Endometrial microvascular endothelial cells (primary cell): ENCODE measurements around the gene TBC1D22A. TPM values are rescaled to one million over a fixed set of nuclear protein-coding genes. Genes with fewer than 3 reads are reported as not detected.

Experiments
- in situ Hi-C: cut with HindIII; loops from 2 replicates; pipeline ENCODE4 v1.10.0; 2017; ENCODE audit warnings: low sequenced_read_pairs, low pct_unique_long_range_greater_than_20kb; ENCODE audit errors: inconsistent ontology term
- total RNA-seq: library from RNA; depleted of rRNA; stranded (reverse); fragments of >200 nt; gene quantifications from one replicate; pipeline ENCODE4 v1.2.3, GENCODE V29; 2015; ENCODE audit errors: inconsistent ontology term

The TBC1D22A gene
- total RNA-seq, 1 donor from 2014 or later, result 20.0 TPM

DNA sequence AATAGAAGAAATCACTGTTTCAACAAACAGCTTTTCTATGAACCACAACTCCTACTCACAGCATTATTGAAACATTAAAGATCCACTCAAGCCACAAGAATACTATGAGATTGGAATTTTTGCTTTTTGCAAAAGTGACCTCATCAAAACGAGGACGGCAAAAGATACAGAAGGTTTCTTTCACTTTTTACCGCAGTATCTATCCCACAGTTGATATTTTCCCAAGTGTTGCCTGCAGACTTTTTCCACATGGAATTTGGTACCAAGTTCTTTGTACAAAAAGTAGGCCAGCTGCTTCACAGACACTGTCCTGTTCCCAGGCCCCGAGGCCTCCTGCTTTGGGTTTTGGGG lies 204.0 kb downstream of the TBC1D22A start:
- in situ Hi-C loops, result no loop called here

DNA sequence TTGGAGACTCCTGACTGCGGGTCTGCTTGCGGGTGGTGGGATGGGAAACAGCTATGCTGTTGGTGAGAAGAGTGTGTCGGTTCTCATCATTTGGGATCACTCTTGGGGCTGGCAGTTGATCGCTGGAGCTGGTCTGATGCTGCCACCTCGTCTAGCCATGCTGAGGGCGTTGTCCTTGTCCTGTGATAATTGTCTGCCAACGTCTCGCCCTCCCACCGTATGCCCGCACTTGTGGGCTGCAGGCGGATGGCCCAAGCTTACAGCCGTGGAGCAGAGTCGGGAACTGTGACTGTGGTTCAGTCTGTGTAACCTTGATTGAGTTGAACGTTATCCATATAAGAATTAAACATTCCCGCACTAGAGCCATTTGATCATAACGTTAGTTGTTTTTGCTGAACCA lies 204.4 kb downstream of the TBC1D22A start:
- in situ Hi-C loops, result no loop called here

DNA sequence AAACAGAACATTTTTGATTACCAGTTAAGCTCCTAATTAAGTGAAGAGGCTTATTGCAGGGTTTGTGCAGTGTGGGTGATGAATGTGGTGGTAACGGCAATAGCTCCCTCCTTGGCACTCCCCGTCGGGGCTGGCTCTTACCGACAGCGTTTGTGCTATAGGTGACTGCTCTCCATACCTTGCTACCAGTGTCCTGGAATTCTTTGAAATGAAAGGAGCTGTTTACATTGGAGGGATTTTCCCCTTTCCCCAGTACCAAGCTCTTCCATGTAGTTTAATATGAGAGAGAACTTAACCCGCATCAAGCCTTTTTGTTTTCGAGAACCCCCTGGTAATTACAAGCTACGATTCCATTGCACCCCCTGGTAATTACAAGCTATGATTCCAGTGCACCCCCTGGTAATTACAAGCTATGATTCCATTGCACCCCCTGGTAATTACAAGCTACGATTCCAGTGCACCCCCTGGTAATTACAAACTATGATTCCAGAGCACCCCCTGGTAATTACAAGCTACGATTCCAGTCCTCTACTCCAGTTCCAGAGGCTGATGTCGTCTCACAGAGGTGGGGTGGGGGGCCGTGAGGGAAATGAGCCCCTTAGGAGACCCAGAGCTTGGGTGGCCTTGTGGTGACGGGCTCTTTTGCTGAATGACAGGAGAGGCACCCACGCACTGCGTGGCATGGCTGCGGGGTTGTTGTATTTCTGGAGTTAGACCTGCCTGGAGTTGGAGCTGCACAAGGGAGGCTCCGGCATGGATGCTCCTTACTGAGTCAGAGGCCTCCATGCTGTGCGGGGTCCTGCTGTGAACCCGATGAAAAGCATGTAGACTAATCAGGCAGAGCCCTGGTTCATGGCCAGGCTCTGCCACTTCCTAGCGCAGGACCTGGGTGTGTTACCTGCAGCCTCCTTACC lies 205.3 kb downstream of the TBC1D22A start:
- in situ Hi-C loops, result no loop called here

DNA sequence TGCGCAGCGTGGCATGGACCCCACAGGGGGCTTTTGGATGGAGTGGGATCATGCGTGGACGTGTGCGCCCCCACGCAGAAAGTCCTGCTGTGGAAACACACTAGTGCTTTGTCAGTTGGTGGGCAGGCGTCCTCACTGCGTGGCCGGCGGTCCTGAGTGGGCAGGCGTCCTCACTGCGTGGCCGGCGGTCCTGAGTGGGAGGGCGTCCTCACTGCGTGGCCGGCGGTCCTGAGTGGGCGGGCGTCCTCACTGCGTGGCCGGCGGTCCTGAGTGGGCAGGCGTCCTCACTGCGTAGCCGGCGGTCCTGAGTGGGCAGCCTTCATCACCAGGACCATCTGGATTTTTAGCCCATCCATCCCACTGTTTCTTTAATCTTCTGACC lies 205.9 kb downstream of the TBC1D22A start:
- in situ Hi-C loops, result no loop called here

DNA sequence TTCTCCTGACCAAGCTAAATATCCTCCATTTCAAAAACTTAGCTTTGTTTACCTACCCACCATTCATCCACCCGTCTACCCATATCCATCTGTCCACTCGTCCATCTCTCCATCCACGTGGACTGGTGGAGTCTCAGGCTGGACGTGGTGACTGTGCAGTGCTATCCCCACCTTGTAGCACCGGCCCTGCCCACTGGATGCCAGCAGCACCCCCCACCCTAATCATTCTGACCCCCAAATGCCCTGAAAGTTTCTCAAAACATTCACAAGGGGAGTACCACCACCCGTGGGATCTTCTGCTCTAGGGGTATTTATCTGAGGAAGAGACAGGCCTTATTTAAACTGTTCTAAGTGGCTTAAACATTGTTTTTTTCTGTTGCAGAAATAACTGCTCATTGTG lies 206.4 kb downstream of the TBC1D22A start:
- in situ Hi-C loops, result no loop called here

DNA sequence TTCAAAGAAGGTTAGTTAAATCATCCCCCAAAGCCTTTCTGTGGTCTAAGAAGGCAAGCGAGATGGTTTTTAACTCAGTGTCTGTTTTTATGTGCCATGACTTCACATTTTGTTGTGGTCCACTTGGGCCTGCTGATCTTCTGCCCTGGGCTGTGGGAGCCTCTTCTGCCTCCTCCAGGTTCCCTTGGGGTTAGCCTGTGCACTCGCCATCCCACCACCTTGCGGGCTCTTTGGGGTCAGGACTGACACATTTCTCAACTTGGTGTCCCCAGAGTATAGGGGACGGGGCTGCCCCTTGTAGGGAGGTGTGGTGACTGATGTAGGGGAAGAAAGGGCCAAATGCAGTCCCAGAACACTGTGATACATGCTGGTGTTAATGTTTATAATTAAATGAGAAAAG lies 207.0 kb downstream of the TBC1D22A start:
- in situ Hi-C loops, result no loop called here

DNA sequence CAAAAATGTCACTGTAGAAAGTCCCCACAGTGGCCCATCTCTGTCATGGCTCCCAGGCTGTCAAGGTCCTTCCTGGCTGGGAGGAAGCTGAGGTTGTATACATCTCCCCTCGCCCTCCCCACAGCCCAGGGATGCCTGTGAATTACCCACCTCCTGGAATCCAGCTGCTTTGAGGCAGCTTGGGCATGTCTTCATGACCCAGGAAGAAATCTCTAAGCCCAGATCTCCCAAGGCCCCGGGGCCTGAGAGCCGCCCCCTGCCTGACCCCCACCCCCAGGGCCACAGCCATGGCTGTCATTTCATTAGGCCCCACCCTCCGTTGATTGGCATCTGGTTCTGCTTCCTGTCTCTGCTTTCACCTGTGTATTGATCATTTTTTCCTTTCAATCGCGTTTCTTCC lies 207.5 kb downstream of the TBC1D22A start:
- in situ Hi-C loops, result no loop called here

DNA sequence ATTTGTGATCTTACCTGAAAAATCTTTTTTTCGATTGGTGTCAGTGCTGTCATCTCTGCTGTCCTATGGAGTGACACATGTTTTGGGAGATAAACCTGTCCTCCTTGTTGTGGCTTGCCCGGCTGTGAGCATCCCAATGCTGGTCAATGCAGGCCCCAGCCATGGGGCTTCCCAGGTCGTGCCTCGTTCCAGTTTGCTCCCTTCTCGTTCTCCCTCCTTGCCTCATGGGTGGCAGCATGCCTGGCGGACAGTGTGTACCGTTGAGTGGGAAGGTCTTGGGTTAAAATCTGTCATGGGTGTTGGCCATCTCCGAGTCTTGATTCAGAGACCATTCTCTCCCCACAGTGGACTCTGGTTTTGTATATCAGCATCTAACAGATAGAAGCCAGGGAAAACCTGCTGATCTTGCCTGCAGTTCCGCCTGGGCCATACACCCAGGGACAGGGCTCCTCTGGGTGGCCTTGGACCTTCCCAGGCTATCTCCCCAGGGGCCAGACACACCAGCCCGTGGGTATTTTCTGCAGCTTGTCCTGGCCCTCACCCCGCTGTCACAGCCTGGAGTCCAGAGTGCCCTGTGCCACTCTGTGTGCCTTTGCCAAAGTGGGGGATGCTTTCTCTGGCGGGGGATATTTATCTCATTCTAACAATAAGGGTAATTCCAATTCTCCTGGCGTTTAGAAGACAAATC lies 208.1 kb downstream of the TBC1D22A start:
- in situ Hi-C loops, result no loop called here

DNA sequence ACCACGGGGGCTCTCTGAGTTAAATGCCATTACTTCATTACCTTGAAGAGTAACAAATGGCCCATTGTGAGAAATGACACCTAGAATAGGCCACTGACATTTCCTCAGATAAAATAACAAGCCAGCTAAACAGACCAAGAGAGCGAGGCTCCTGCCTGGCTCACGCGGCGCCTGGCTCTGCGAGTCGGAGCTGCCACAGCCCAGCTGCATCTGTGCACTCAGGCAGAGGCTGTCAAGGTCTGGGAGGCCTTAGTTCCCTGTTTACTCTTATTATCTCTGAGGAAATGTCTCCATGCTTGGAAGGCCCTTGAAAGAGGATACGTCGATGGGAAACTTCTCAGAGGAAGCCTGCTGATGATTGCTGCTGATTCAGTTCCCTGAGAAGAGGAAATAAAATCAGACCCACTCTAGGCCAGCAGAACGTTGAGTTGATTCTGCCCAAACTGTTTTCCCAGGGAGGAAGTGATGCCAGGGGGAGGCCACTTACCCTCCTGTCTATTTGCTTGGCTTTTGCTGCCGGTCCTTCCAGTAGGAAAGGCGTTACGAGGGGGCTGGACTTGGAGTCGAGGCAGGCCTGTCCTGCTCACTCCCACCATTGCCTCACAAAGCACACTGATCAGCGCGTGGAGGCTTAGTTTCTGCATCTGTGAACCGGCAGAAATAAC lies 208.8 kb downstream of the TBC1D22A start:
- in situ Hi-C loops, result no loop called here

DNA sequence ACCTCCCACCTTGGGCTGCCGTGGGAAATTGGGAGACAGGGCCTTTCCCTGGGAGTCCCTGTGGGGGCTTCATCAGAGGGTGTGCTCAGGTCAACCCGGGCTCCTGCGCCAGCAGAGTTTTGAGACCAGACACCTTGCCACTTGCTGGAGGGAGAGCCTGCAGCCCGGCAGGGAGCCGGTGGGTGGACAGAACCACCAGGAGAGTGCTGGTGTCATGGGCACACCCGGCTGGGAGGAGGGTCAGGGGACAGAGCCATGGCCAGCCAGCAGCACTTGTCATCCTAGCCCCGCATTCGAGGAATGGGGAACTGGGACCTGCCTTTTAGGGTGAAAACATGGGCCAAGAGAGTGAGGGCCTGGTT lies 209.3 kb downstream of the TBC1D22A start:
- in situ Hi-C loops, result no loop called here

DNA sequence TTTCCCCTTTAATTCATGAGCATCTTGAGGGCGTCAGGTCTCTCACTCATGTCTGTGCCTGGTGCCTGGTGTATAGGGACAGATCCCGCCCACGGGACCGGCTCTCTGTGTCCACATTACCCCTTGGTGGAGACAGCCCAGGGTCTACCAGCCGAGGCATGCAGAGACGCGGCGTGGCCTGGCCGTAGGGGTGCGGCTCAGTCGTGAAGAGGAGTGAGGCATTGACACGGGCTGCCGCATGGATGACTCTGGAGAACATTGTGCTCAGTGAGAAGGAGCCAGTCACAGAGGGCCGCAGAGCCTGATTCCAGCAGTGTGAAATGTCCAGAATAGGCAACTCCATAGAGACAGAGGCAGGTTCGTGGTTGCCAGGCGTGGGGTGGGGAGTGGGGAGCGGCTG lies 209.8 kb downstream of the TBC1D22A start:
- in situ Hi-C loops, result no loop called here

DNA sequence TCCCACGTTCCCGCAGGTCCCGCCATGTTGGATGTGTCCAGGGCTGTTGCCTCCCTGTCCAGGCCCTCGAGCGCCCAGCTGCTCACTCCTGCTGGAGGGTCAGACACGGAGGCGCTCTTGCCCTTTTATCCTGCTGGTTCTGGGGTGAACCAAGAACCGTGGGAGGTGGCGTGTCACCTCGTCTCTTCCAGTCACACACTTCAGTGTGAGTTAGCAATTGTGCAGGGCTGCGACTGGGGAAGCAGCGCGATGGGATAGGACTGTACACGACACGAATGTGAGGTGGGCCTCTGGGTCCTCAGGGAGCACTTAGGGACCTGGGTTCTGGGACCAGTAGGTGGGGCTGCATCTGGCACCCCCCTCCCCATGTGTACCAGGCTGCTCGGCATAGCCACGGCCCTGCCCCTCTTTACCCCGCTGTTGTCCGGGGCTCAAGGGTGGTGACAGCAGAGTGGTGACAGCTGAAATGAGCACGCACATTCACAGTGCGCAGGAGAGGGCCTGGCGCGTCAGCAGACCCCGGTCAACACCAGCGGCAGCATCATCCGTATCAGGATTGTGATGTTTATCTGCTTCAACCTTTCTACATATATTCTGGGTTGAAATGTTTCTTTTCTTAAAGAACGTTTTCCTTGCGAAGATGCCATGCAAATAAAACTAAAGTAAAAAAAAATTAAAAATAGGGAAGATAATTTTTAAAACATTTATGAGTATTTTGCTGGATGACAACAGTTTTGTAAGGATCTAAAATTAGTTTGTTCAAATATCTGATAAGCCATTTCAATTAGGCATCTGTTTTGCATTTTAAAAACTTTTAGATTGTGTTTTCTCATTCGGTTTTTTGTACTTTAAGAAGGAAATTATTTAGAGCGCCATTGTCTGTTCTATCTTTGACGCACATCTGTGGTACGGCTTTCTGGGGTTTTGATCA lies 210.7 kb downstream of the TBC1D22A start:
- in situ Hi-C loops, result no loop called here

DNA sequence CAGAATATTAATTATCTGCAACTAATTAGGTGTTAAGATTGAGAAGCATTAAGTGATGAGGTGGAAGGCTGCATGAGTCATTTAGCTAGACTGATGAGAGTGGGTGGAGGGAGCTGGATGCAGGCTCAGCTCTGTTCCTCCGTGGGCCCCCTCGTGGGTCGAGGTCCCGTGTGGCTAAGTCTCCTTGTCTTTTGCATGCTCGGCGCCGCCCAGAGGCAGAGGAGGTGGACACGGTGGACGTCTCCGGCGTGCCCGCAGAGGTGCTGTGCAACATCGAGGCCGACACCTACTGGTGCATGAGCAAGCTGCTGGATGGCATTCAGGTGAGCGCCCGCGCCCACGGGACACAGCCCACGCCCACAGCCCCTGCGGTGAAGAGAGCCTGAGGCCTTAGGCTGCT lies 211.6 kb downstream of the TBC1D22A start:
- in situ Hi-C loops, result no loop called here

DNA sequence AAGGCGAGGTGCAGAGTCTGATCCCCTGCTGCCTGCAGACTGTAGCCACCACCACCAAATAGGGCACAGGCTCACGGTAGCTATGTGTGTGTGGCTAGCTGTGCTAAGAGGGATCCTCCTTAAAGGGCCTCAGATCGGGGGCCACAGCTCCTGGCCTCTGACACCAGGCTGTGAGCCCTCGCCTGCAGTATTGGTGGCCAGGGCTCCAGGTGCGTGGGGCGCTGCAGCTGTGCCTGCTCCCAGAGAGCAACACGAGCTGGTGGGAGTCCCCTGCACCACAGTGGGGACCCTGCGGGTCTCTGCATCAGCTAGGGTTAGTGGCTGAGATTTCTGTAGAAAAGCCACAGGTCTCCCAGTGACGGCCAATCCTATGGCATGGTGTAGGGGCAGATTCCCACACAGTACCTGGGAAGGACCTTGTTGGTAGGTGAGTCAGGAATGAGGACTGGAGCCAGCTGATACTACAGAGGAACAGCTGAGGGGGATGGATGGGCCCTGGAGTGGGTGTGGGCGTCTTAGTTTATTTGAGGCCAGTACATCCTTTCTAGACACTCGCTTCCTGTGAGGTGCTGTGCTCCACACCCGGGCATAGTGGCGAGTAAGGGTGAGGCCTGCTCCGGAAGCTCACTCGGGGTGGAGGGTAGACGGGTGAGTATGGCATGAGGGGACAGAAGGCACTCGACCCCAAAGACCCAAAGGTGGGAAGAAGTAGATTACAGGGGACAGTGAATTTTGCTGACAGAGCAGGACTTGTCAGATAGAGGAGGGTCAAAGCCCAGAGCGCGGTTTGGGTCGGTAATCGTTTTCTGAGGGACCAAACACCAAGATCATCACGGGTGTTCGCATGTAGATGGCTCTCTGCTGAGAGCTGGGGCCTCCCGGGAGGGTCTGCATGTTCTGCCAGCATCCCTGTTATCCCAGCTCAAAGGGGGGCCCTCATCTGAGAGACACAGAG lies 212.5 kb downstream of the TBC1D22A start:
- in situ Hi-C loops, result no loop called here

DNA sequence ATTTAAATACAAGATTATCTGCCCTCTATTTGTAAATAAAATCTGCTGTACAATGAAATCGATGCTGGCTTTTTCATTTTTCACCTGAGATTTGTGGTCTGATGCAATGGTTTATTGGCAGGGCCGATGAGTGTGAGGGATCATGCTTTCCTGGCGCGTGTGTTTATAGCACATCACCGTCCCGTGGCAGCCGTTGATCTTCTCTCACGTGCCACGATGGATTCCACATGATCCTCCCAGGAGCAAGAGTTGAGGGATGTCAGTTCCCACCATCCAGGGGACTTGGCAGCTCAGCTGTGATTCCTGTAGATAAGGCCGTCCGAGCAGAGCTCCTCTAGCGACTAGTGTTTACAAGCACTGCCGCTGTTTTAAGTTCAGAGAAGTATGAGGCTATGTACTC lies 213.7 kb downstream of the TBC1D22A start:
- in situ Hi-C loops, result no loop called here

DNA sequence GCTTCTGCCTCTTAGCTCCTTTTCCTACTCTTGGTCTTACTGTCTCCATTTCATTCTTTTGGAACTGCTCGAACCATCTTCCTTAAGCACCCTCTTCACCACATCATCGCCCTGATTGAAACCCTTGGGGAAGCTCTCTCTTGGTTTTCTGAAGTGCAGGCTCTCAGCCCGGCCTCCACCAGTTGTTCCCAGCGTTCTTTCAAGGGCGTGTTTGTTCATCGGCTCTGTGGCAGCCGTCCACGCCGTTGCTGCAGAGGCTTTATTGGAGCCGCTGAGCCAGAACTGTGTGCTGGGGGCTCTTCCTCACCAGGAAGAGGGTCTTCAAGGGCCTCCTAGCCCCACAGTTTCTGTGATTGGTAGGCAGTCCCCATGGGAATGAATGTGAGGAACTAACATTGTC lies 214.1 kb downstream of the TBC1D22A start:
- in situ Hi-C loops, result no loop called here

DNA sequence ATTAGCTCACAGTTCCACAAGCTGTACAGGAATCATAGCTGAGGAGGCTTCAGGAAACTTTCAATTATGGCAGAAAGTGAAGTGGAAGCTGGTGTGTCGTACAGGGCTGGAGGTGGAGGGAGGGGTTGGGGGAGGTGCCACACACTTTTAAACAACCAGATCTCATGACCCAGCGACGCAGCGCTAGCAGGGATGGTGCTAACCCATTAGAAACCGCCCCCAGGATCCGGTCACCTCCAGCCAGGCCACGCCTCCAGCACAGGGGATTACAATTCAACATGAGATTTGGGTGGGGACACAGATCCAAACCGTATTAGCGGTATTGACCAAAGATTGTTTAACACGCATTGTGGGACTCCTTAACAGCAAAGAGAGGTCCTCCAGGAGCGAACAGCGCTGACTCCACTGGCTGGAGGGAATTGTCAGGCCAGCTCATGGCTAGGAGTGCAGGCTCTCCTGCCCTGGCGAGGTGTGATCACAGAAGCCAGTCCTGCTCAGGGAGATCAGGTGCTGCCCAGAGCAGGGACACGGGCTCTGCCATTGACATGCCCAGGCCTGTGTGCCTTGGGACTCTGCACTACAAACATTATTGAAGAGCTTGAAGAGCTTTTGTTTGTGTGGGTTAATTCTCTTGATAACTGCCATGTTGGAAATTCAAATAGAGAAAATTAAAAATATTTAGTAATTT lies 215.3 kb downstream of the TBC1D22A start:
- in situ Hi-C loops, result no loop called here
